H1 (cell line): Measurements from ENCODE around the gene PRICKLE3. TPM values are rescaled to one million over a fixed set of nuclear protein-coding genes. Genes with fewer than 3 reads are reported as not detected.

Source experiments
- CTCF ChIA-PET: fragments of 300-600 bp; sonication (Branson Sonifier 250); formaldehyde crosslinking; loops from one replicate; lab custom pipeline; 2021; ENCODE audit not compliant: partially characterized antibody; lab: Charles Lee
- POLR2A ChIA-PET: fragments of 300-600 bp; sonication (Branson Sonifier 250); formaldehyde crosslinking; loops from one replicate; lab custom pipeline; 2021; ENCODE audit warnings: inconsistent platforms; ENCODE audit not compliant: partially characterized antibody; lab: Charles Lee
- DNase-seq, 2 experiments: peaks; one replicate each; pipeline versions ENCODE4 v3.0.0 to v3.0.0-alpha.2; 2010 to 2022; ENCODE audit warnings: low spot score in 2 of 2, low read depth in 1 of 2, mixed read lengths in 1 of 2
- FAIRE-seq: peaks from 2 replicates; lab custom pipeline; 2011; peaks lifted over from hg19 to GRCh38; lab: Jason Lieb, UNC
- H2AFZ ChIP-seq: 2 replicates; pipeline ENCODE4 v1.8.1; 2012; ENCODE audit warnings: low read length, inconsistent platforms
- H2AK5ac ChIP-seq: 2 replicates; pipeline ENCODE4 v1.6.1; 2013; ENCODE audit warnings: low read depth, low read length
- H2BK120ac ChIP-seq: replicated peaks from 2 replicates; pipeline ENCODE3; 2013; ENCODE audit warnings: low read depth, low read length, inconsistent platforms
- H2BK12ac ChIP-seq: 2 replicates; pipeline ENCODE4 v1.6.1; 2013; ENCODE audit warnings: low read depth, low read length
- H2BK15ac ChIP-seq: 2 replicates; pipeline ENCODE4 v1.6.1; 2013; ENCODE audit warnings: low read length
- H2BK20ac ChIP-seq: 2 replicates; pipeline ENCODE4 v1.6.1; 2013; ENCODE audit warnings: low read length
- H2BK5ac ChIP-seq: 2 replicates; pipeline ENCODE4 v1.6.1; 2013; ENCODE audit warnings: low read depth, low read length
- H3K14ac ChIP-seq: 2 replicates; pipeline ENCODE4 v1.6.1; 2013; ENCODE audit warnings: inconsistent platforms; ENCODE audit not compliant: insufficient read length
- H3K18ac ChIP-seq: 2 replicates; pipeline ENCODE4 v1.6.1; 2013; ENCODE audit warnings: low read length; ENCODE audit errors: extremely low read depth
- H3K23ac ChIP-seq: 2 replicates; pipeline ENCODE4 v1.6.1; 2013; ENCODE audit warnings: inconsistent platforms; ENCODE audit not compliant: insufficient read length
- H3K23me2 ChIP-seq: 2 replicates; pipeline ENCODE4 v1.6.1; 2013; ENCODE audit warnings: low read depth, low read length
- H3K27ac ChIP-seq: 2 replicates; pipeline ENCODE4 v1.6.1; 2011; ENCODE audit warnings: low read depth, low read length, inconsistent platforms
- H3K27me3 ChIP-seq, 4 experiments: replicated peaks in 1 of 4; 1 replicate in 1 of 4; 2 replicates in 3 of 4; pipeline versions ENCODE4 v1.6.1 to v1.8.1; 2011 to 2013; ENCODE audit warnings: low read length in 3 of 4, mild to moderate bottlenecking in 3 of 4, inconsistent platforms in 2 of 4, mixed read lengths in 2 of 4, moderate library complexity in 1 of 4; ENCODE audit not compliant: control insufficient read depth in 3 of 4, insufficient read depth in 3 of 4; ENCODE audit errors: extremely low read depth in 1 of 4
- H3K36me3 ChIP-seq, 4 experiments: 2 replicates each; pipeline versions ENCODE4 v1.6.1 to v1.8.1; 2011 to 2013; ENCODE audit warnings: mild to moderate bottlenecking in 4 of 4, low read length in 3 of 4, moderate library complexity in 2 of 4, control low read depth in 1 of 4, inconsistent platforms in 1 of 4; ENCODE audit not compliant: insufficient read depth in 4 of 4, control insufficient read depth in 2 of 4
- H3K4ac ChIP-seq: replicated peaks from 2 replicates; pipeline ENCODE3; 2013; ENCODE audit warnings: low read length, low read depth, mixed read lengths, inconsistent platforms; ENCODE audit not compliant: insufficient read length
- H3K4me1 ChIP-seq, 4 experiments: replicated peaks in 1 of 4; 1 replicate in 1 of 4; 2 replicates in 3 of 4; pipeline versions ENCODE4 v1.6.1 to v1.8.1; 2011 to 2013; ENCODE audit warnings: low read length in 3 of 4, inconsistent platforms in 2 of 4, mixed read lengths in 1 of 4; ENCODE audit not compliant: insufficient read depth in 4 of 4, control insufficient read depth in 3 of 4
- H3K4me2 ChIP-seq, 2 experiments: 2 replicates each; pipeline versions ENCODE4 v1.6.1 to v1.8.1; 2011 to 2013; ENCODE audit warnings: low read depth in 2 of 2, low read length in 2 of 2, control low read depth in 1 of 2, inconsistent platforms in 1 of 2, mild to moderate bottlenecking in 1 of 2; ENCODE audit not compliant: insufficient read depth in 1 of 2
- H3K4me3 ChIP-seq, 4 experiments: fragments of 200-600, 300-600 bp in 1 of 4; sonication (generic), shearing (Covaris generic), sonication (Bioruptor Twin) in 1 of 4; 2 replicates each; pipeline versions ENCODE4 v1.5.1 to v1.8.1; 2011 to 2016; ENCODE audit warnings: low read length in 4 of 4, low read depth in 3 of 4, control low read depth in 2 of 4, inconsistent platforms in 2 of 4, mild to moderate bottlenecking in 2 of 4, mixed read lengths in 1 of 4, moderate library complexity in 1 of 4; ENCODE audit not compliant: insufficient read depth in 2 of 4; ENCODE audit errors: extremely low read depth in 1 of 4
- H3K56ac ChIP-seq: replicated peaks from 2 replicates; pipeline ENCODE3; 2013; ENCODE audit warnings: low read depth, mild to moderate bottlenecking, mixed read lengths, low read length, inconsistent platforms; ENCODE audit not compliant: insufficient read length
- H3K79me1 ChIP-seq: 2 replicates; pipeline ENCODE4 v1.6.1; 2013; ENCODE audit warnings: low read depth, low read length, control low read depth
- H3K79me2 ChIP-seq, 2 experiments: 2 replicates each; pipeline versions ENCODE4 v1.6.1 to v1.8.1; 2012 to 2013; ENCODE audit warnings: low read length in 2 of 2, mild to moderate bottlenecking in 2 of 2, inconsistent platforms in 1 of 2; ENCODE audit not compliant: insufficient read depth in 2 of 2, control insufficient read depth in 1 of 2
- H3K9ac ChIP-seq, 4 experiments: replicated peaks in 1 of 4; 1 replicate in 1 of 4; 2 replicates in 3 of 4; pipeline versions ENCODE4 v1.6.1 to v1.8.1; 2011 to 2013; ENCODE audit warnings: low read depth in 3 of 4, low read length in 3 of 4, control low read depth in 2 of 4, mild to moderate bottlenecking in 2 of 4, moderate library complexity in 2 of 4, inconsistent platforms in 1 of 4; ENCODE audit errors: extremely low read depth in 1 of 4
- H3K9me3 ChIP-seq, 2 experiments: 2 replicates each; pipeline versions ENCODE4 v1.6.1 to v1.8.1; 2012 to 2013; ENCODE audit warnings: mild to moderate bottlenecking in 2 of 2, moderate library complexity in 2 of 2, control low read depth in 1 of 2, inconsistent platforms in 1 of 2, low read depth in 1 of 2, low read length in 1 of 2, mixed read lengths in 1 of 2; ENCODE audit not compliant: insufficient read depth in 2 of 2
- H4K20me1 ChIP-seq, 2 experiments: replicated peaks in 1 of 2; 2 replicates each; pipeline versions ENCODE3 to v1.8.1; 2011 to 2013; ENCODE audit warnings: inconsistent platforms in 2 of 2, low read length in 2 of 2, mild to moderate bottlenecking in 1 of 2; ENCODE audit not compliant: insufficient read depth in 2 of 2, control insufficient read depth in 1 of 2
- H4K5ac ChIP-seq: 2 replicates; pipeline ENCODE4 v1.6.1; 2013; ENCODE audit warnings: low read length, low read depth, mixed read lengths, inconsistent platforms; ENCODE audit not compliant: insufficient read length
- H4K8ac ChIP-seq: 2 replicates; pipeline ENCODE4 v1.8.0; 2013; ENCODE audit warnings: mild to moderate bottlenecking, moderate library complexity, low read length, inconsistent platforms; ENCODE audit not compliant: insufficient read depth; ENCODE audit errors: extremely low read depth
- H4K91ac ChIP-seq: replicated peaks from 2 replicates; pipeline ENCODE3; 2013; ENCODE audit warnings: low read length, mixed read lengths, inconsistent platforms; ENCODE audit not compliant: insufficient read length
- E2F6 ChIP-seq: IDR thresholded peaks from 2 replicates; pipeline ENCODE4 v1.6.1; 2012; ENCODE audit warnings: inconsistent platforms
- EZH2 ChIP-seq: fragments of 200-600 bp; sonication (generic); IDR thresholded peaks from 2 replicates; pipeline ENCODE4 v1.7.1; 2012; ENCODE audit warnings: low read depth, mild to moderate bottlenecking, moderate library complexity, low read length, inconsistent platforms; ENCODE audit not compliant: severe bottlenecking
- GTF2F1 ChIP-seq: IDR thresholded peaks from 2 replicates; pipeline ENCODE4 v1.6.1; 2012; ENCODE audit warnings: low read depth, low read length, improper control_type of control experiment, borderline replicate concordance
- KDM5A ChIP-seq: fragments of 200-600 bp; IDR thresholded peaks from 2 replicates; pipeline ENCODE4 v1.7.1; 2012; ENCODE audit warnings: mild to moderate bottlenecking, low read length, inconsistent platforms, mixed read lengths
- USF2 ChIP-seq: IDR thresholded peaks from 2 replicates; pipeline ENCODE4 v1.6.1; 2011; ENCODE audit warnings: low read length, improper control_type of control experiment
- WGBS, 2 experiments: shearing (Covaris generic) in 1 of 2; methylation state at CpG; one replicate each; pipeline versions ENCODE4 v1.1.6 to v1.1.7; 2013 to 2015; ENCODE audit warnings: low lambda C conversion rate in 2 of 2, mixed read lengths in 2 of 2, inconsistent platforms in 1 of 2, low coverage in 1 of 2, missing lambda C conversion rate in 1 of 2; ENCODE audit not compliant: insufficient replicate concordance in 2 of 2, insufficient coverage in 1 of 2, insufficient read length in 1 of 2; ENCODE audit errors: extremely low coverage in 1 of 2, missing lambda C conversion rate in 1 of 2; 5-methylcytosine and 5-hydroxymethylcytosine counted together
- polyA plus RNA-seq, 7 experiments: library from polyadenylated mRNA; depleted of rRNA in 3 of 7; stranded (reverse) in 5 of 7; unstranded in 2 of 7; fragments of >200 nt in 5 of 7; fragments of 200-250 nt in 2 of 7; gene quantifications; 1 replicate in 5 of 7; 2 replicates in 1 of 7; 4 replicates in 1 of 7; pipeline versions ENCODE4 v1.2.1 to v1.2.3, GENCODE V29; 2011 to 2013; ENCODE audit warnings: missing spikeins in 2 of 7, mixed read lengths in 2 of 7
- total RNA-seq: library from RNA; stranded (reverse); fragmentation: NEBNext Ultra II Directional; extraction: Animal tissue kit (Norgen Biotek cat#: 25700); gene quantifications from 2 replicates; pipeline ENCODE4 v1.2.1, GENCODE V29; 2021

PRICKLE3 gene
- total and polyA plus RNA-seq, 2 of the 8 experiments (the other 6 are each of a cell fraction or from before 2014, with no cell fraction given) = 9.1 to 10.6 TPM

- DNase-seq = no peak
- Histone ChIP-seq H2BK15ac (no peak overlapping the region), H3K79me1 (no peaks in the 10 kb centered on the region), H3K9me3 (no peaks in the 10 kb centered on the region), H4K8ac (no peak overlapping the region), H3K4me2 (no peak overlapping the region), H2BK12ac (no peak overlapping the region), H3K56ac (no peak overlapping the region), H3K27me3 (no peaks in the 10 kb centered on the region), H4K20me1 (no peaks in the 10 kb centered on the region), H3K9ac (no peak overlapping the region), H3K14ac (no peak overlapping the region), H4K91ac (no peak overlapping the region), H3K27ac (no peak overlapping the region), H3K4me3 (no peak overlapping the region), H3K23me2 (peaks cover 5% of the 10 kb centered on the region; the same call in 1 of the 2 replicates), H3K23ac (no peak overlapping the region), H2BK120ac (no peak overlapping the region), H3K4me1 (peaks cover 0 to 11% (median 5%) of the 10 kb centered on the region in 4 experiments; a peak in 5 of 7 replicates), H2AK5ac (no peak overlapping the region), H3K36me3 (no peaks in the 10 kb centered on the region), H2AFZ (no peak overlapping the region), H2BK5ac (no peak overlapping the region), H3K79me2 (no peaks in the 10 kb centered on the region), H2BK20ac (no peak overlapping the region), H3K4ac (no peak overlapping the region), H4K5ac (no peak overlapping the region), H3K18ac (no peak overlapping the region)
- ChIA-PET CTCF (no interaction called here), POLR2A (no interaction called here)
- no peak for TF ChIP-seq GTF2F1
- TF ChIP-seq USF2 = no peak
- TF ChIP-seq KDM5A = no peak
- no peak for TF ChIP-seq EZH2
- TF ChIP-seq E2F6 = no peak
- WGBS, 2 experiments = 82% methylated on average over 3 of the region's 3 CpGs; no CpG with 5 or more reads in 1 of the 2 experiments
- no peak for FAIRE-seq
Measured at GRCh38 chrX:49203536-49203935, 17.4 kb upstream of the PRICKLE3 start.
